Posterior vena cava (tissue), 2 donors: Measurements from ENCODE around the gene NPW. TPM values are rescaled to one million over a fixed set of nuclear protein-coding genes. Genes with fewer than 3 reads are reported as not detected.
A peak's percentile ranks its signal among the peaks of the same experiment; 100 is the strongest.

Source experiments
- DNase-seq: peaks from one replicate; pipeline ENCODE4 v3.0.0-alpha.2; 2020; ENCODE audit warnings: low spot score
- intact Hi-C, 2 donors: fragments of 100-400 bp; cut with DNase I; formaldehyde crosslinking; loops; one replicate each; pipeline versions ENCODE4 v1.14.1 to v1.14.2; 2022 to 2023
- total RNA-seq, 2 donors: library from RNA; stranded (reverse); fragmentation: NEBNext Ultra II Directional; extraction: Animal tissue kit (Norgen Biotek cat#: 25700); gene quantifications; one replicate each; pipeline ENCODE4 v1.2.1, GENCODE V29; 2021
- donor health status: DM: yes; HTN: yes; CAD: no.
- donor health status: DM: yes; HTN: yes; CAD: no.

The NPW gene
- total RNA-seq, 2 donors from 2014 or later, result not detected

GRCh38 chr16:1983544-1984346 is 35.8 kb upstream of the NPW start, which contains the start of gene GFER:
GFER (plus strand) TSS chr16:1984193; CDS start chr16:1984219, 26 bp downstream.
- DNase-seq, result peak; percentile 97
- intact Hi-C loops, result no loop called here

DNA sequence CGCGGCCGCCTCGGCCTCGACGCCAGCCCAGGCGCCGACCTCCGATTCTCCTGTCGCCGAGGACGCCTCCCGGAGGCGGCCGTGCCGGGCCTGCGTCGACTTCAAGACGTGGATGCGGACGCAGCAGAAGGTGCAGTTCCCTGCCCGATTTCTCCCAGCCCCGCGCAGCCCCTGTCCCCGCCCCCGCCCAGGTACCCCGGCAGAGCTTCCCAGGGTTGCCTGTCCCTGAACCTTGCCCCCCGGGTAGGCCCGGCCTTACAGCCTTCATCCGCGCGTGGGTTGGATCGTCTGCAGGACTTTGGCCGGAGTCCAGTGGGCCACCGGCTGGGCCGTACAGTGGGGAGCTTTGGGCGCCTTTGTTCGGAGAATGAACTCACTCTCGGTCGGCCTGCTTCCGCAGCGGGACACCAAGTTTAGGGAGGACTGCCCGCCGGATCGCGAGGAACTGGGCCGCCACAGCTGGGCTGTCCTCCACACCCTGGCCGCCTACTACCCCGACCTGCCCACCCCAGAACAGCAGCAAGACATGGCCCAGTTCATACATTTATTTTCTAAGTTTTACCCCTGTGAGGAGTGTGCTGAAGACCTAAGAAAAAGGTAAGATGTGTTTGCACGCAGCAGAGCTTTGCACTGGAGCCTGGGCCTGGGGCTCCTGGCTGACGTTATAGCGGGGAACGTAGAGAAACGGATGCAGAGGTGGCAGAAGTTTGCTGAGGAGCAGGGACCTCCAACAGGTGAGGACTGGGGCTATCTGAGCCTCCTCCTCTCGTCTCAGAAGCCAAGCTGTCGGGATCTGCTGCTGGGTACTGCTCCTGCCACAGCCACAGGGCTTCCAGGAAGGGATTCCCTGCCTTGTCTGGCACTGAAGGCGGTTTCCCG is 35.0 kb upstream of the NPW start:
- intact Hi-C loops, result no loop called here

DNA sequence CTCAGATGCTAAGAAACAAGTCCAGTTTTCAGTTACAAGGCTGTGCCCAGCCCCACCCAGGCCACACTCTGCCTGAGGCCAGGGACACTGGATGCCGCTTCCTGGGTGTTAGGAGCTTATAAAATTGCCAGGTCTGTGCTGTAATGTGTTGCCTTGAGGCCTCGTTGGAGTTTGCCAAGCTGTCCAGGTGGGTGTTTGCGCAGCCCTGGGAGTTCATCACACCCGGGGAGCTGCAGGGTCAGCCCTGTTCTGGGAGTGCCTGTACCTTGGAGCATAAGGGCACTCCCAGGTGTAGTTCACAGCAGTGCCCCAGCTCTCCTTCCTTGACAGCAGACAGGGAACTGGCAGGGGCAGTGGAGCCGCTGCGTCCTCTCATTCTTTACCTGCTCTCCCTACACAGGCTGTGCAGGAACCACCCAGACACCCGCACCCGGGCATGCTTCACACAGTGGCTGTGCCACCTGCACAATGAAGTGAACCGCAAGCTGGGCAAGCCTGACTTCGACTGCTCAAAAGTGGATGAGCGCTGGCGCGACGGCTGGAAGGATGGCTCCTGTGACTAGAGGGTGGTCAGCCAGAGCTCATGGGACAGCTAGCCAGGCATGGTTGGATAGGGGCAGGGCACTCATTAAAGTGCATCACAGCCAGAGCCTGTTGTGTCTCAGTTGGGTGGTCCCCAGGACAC is 34.0 kb upstream of the NPW start:
- no peak for DNase-seq
- intact Hi-C loops, result no loop called here

More for the DNA sequence above, 35.0 kb upstream of the NPW start:
- no peak for DNase-seq

- no peak for DNase-seq
- intact Hi-C loops, result no loop called here
These were observed 32.4 kb upstream of the NPW start for GRCh38 chr16:1987198-1987597.

GRCh38 chr16:1989209-1990100 is 30.1 kb upstream of the NPW start, which contains the start of gene SYNGR3:
SYNGR3 (plus strand) TSS chr16:1989970; CDS start chr16:1990103, 133 bp downstream.
- DNase-seq, result no peak
- intact Hi-C loops, result no loop called here

GRCh38 chr16:1990101-1990350 is 29.6 kb upstream of the NPW start:
- intact Hi-C loops, result no loop called here
- no peak for DNase-seq

DNA sequence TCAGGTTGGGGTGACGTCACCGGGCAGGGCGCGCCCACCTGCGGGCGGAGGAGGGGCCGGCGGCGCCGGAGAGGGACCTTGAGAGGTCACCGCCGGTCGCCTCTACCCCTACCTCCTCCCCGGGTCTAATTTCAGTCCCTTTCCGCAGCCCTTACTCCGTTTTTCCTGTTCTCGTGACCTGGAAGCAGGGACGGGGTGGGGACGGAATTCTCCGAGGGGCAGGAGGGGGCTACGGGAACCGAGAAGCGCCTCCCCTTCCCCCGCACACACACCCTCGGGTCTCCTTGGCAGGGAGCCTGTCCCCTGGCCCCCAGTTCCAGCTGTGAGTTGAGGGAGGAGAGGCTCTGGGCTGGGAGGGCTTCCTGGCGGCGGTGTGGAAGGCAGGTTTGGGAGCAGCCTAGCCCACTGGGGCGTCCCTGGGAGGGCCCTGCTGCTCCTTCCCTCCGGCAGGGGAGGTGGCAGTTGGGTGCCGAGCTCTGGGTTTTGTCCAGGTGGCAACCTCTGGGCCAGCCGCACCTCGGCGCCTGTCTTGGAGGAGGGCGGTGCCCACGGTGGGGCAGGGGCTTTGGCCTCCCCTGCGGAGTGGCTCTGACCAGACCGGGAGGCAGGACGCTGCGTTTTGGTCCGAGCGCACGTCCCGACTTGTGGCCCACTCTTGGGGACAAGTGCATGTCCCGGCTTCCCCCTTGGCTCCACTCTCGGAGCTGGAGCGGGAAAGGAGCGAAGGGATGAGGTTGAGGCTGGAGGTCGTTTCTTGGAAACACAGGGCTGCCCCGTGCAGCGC is 29.0 kb upstream of the NPW start:
- intact Hi-C loops, result no loop called here
- no peak for DNase-seq

- DNase-seq, result no peak
- intact Hi-C loops, result no loop called here
These were observed 28.4 kb upstream of the NPW start for GRCh38 chr16:1991135-1991551.

GRCh38 chr16:1991588-1991947 is 28.0 kb upstream of the NPW start:
- intact Hi-C loops, result no loop called here
- DNase-seq, result no peak

- intact Hi-C loops, result no loop called here
- DNase-seq, result peak; percentile 98
These were observed 27.5 kb upstream of the NPW start for GRCh38 chr16:1991948-1992703.

GRCh38 chr16:1992704-1993317 is 26.8 kb upstream of the NPW start:
- DNase-seq, result no peak

GRCh38 chr16:1993731-1994131 is 25.9 kb upstream of the NPW start:
- DNase-seq, result no peak

More at GRCh38 chr16:1992704-1993317, 26.8 kb upstream of the NPW start:
- intact Hi-C loops, result no loop called here

DNA sequence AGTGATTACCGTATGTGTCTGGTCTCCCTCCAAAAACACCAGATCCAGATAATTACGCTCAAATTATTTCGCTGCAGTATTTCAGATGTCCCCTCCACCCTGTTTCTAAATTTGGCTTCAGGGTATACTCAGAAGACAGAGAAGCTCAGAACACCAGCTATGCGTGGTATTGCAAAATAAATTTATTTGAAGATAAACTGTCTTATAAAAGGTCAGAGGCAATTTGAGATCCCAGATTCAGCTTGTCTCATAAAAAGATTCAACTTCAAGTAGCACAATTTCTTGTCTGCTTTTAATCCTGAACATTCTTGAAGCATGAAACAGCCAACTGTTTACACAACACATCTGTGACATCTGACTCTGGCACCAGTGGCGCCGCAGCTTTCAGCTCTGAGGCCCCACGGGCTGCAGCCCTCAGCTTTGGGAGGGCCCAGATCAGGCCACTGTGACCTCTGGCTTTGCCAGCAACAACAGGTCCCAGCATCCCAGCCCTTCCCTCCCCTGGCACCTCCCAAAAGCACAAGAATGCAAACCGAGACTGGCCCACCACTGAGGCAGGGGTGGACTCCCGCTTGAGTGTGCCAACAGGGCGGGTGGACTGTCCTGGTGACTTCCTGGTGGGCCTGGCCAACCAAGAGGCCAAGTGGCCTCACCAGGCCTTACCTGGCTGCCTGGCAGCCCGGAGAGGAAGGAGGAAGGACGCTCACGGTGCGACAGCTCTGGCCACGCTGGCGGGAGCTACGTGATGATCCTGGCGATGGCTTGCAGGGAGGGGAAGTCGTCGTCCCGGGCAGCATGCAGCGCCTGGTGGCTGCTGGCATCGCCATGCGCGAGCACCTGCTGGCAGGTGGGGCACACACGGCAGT is 21.9 kb upstream of the NPW start:
- intact Hi-C loops, result no loop called here
- no peak for DNase-seq

More at GRCh38 chr16:1993731-1994131, 25.9 kb upstream of the NPW start:
- intact Hi-C loops, result no loop called here

DNA sequence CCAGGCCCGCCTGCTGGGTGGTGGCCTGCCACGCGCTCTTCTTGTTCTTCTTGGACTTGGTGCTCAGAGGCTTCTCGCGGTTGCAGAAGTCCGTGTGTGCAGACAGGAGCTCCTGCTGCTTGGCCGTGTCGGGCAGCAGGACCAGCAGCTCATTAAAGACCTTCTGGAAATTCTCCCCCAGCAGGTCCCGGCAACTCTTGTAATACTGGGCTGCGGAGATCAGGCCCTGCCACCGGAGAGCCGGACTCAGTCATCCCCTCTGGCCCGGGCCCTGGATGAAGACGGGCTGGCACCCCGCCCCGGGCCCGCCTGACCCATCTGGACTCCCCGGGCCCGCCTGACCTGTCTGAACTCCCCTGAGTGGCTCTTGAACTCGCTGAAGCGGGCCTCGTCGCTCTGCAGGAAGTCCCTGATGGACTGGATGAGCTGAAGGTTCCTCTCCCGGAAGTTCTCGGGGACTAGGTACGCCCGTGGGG is 21.2 kb upstream of the NPW start:
- DNase-seq, result no peak
- intact Hi-C loops, result no loop called here

DNA sequence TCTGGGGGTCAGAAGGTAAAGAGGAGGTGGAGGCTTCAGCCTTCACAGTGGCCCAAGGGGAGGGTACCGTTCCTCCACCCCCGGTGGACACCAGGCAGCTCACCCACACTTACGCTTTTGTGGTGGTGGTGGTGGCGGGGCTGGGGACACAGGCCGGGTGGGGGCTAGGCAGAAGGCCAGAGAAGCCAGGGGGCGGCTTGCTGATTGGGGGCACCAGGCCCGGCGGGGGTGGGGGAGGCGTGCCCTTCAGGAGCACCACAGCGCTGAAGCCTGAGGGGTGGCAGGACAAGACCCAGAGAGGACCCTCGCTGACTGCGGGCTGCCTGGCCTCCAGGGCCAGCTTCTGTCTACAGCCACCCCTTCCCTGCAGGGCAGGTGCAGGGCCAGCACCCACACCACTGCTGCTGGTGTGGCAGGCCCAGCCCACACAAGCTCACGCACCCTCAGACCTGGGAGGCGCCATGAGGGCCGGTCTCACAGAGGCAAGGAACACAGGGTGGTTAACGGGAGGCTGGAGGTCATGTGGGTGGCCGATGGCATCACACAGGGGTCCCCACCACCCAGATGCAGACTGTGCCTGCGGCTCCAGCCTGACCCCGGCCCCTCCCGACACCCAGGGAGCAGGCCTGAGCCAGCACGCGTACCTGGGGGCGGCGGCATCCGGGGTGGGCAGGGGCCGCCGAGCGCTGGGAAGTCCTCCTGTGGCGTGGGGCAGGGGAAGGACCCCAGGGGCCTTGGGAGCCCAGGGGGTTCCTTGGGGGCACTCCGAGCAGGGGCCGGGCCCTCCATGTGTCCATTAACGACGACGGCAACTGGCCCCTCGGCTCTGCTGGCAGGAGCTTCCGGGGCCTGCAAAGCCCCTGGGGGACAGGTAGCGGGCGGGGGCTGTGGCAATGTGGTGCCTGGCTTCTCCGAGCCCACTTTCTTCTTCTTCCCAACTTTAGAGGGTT is 20.5 kb upstream of the NPW start:
- intact Hi-C loops, result no loop called here
- no peak for DNase-seq
